ENCODE results near the gene RFFL.
A peak's percentile ranks its signal among the peaks of the same experiment; 100 is the strongest.
"Not testable (repeated sequence)": the region's sequence is repeated elsewhere in the genome, so short reads cannot be mapped to it uniquely, and the experiment has no call there.

Gene RFFL, protein sequence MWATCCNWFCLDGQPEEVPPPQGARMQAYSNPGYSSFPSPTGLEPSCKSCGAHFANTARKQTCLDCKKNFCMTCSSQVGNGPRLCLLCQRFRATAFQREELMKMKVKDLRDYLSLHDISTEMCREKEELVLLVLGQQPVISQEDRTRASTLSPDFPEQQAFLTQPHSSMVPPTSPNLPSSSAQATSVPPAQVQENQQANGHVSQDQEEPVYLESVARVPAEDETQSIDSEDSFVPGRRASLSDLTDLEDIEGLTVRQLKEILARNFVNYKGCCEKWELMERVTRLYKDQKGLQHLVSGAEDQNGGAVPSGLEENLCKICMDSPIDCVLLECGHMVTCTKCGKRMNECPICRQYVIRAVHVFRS

DNA sequence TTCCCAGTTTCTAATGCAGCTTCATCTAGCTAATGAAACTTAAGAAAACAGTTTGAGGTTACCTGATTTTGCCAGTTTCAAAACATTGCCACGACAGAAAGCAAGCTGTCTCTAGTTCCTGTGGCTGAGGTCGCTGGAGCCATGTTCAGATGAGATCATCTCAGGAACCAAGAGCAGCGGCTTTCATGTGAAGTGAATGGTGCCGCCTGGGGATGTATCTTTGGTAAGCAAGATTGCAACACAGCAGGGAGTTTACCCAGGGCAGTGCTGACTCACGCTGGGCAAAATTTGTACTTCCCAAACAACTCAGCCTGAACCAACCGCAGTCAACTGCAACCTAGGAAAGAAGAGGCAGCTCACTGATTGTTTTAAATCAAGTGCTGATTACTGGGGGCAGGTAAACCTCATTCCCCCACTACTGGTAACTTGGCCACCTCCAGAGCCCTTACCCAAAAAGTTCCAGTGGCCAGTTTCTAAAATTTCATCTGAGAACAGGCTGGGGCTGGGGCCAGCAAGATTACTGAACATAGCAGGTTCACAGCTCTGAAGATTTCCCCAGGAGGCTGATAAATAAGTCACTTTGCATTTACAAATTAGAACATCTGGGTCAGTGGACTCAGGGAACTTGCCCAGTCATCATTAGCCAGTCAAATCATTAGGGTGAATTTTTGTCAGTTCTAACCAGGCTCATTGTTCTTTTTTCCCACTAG, at the start of gene RFFL:
Gene RFFL (minus strand): TSS at position 194 of the 710 bp plus-strand sequence. CDS start 37,154 bp downstream, outside the sequence.
- no peaks in the 10 kb centered on the region for H3K36me3 ChIP-seq (ENCODE audit: insufficient read depth, low read length)
- no peaks in the 10 kb centered on the region for H3K9me3 ChIP-seq (ENCODE audit: control insufficient read depth, insufficient read depth, low read length)
- peak within 1 kb of the TSS; percentile 28; the same call in 1 of the 2 replicates for H3K9ac ChIP-seq (ENCODE audit: low read depth, low read length)
- H3K4me1 ChIP-seq (ENCODE audit: insufficient read depth, low read length), result peaks cover 34% of the 10 kb centered on the region

DNA sequence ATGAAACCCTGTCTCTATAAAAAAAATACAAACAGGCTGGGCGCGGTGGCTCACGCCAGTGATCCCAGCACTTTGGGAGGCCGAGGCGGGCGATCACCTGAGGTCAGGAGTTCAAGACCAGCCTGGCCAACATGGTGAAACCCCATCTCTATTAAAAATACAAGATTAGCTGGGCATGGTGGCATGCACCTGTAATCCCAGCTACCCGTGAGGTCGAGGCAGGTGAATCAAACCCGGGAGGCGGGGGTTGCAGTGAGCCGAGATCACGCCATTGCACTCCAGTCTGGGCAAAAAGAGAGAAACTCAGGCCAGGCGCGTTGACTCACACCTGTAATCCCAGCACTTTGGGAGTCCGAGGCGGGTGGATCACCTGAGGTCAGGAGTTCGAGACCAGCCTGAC, 47.3 kb upstream of the RFFL start:
- H3K9ac ChIP-seq (ENCODE audit: low read depth, low read length); H3K9me3 ChIP-seq (ENCODE audit: control insufficient read depth, insufficient read depth, low read length); H3K4me1 ChIP-seq (ENCODE audit: insufficient read depth, low read length); H3K36me3 ChIP-seq (ENCODE audit: insufficient read depth, low read length): not testable (repeated sequence)

DNA sequence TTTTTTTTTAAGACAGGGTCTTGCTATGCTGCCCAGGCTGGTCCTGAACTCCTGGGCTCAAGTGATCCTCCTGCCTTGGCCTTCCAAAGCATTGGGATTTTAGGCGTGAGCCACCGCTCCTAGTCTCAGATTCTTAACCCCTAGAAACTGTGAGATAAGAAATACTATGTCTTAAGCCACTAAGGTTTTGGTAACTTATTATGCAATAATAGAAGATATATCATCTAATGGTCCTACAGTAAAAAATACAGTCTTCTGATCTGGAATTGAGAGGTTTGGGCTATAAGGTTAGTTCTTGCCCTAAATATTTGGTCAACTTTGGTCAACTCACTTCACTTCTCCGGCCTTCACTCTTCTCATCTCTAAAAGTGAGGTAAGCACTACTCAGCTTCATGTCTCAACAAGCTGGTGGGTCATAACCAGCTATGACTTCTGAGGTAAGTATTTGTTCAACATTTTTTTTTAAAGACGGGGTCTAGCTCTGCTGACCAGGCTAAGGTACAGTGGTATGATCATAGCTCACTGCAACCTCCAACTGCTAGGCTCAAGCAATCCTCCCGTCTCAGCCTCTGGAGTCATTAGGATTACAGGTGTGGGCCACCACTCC, 41.4 kb upstream of the RFFL start:
- Histone ChIP-seq H3K9ac (ENCODE audit: low read depth, low read length) (no peak overlapping the region), H3K9me3 (ENCODE audit: control insufficient read depth, insufficient read depth, low read length) (no peaks in the 10 kb centered on the region), H3K36me3 (ENCODE audit: insufficient read depth, low read length) (peaks cover 6% of the 10 kb centered on the region; the same call in 1 of the 2 replicates), H3K4me1 (ENCODE audit: insufficient read depth, low read length) (no peaks in the 10 kb centered on the region)

DNA sequence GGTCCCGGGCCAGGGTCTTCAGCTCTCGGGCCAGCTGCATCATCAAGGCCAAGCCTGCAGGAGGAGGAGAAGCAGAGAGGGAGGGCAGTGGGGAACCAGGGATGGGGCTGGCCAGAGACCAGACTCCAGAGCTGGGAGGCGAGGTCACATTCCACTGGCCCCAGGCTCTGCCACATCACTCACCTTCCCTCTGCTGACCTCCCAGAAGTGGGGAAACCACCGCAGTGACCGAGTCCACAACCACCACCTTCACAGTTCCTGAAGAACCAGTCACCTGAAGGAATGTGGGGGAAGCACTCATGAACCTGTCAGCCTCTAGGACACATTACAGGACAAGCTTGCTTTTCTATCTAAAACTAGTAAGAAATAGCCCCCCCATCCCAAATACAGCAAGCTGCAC, 39.8 kb upstream of the RFFL start:
- H3K9ac ChIP-seq (ENCODE audit: low read depth, low read length), result no peak overlapping the region
- no peaks in the 10 kb centered on the region for H3K9me3 ChIP-seq (ENCODE audit: control insufficient read depth, insufficient read depth, low read length)
- peaks cover 6% of the 10 kb centered on the region; the same call in 1 of the 2 replicates for H3K36me3 ChIP-seq (ENCODE audit: insufficient read depth, low read length)
- no peaks in the 10 kb centered on the region for H3K4me1 ChIP-seq (ENCODE audit: insufficient read depth, low read length)

DNA sequence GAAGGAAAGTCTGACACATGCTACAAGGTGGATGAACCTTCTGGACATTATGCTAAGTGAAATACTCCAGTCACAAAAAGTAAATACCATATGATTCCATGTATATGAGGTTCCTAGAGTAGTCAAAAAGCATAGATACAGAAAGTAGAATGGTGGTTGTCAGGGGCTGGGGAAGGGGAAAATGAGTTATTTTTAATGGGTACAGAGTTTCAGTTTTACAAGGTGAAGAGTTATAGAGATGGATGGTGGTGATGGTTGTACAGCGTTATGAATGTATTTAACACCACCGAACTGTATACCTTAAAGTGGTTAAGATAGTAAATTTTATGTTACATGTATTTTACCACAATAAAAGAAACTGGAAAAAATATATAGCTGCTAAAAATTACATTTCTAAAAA, 38.2 kb upstream of the RFFL start:
- H3K36me3 ChIP-seq (ENCODE audit: insufficient read depth, low read length), result peaks cover 6% of the 10 kb centered on the region; the same call in 1 of the 2 replicates
- no peaks in the 10 kb centered on the region for H3K4me1 ChIP-seq (ENCODE audit: insufficient read depth, low read length)

DNA sequence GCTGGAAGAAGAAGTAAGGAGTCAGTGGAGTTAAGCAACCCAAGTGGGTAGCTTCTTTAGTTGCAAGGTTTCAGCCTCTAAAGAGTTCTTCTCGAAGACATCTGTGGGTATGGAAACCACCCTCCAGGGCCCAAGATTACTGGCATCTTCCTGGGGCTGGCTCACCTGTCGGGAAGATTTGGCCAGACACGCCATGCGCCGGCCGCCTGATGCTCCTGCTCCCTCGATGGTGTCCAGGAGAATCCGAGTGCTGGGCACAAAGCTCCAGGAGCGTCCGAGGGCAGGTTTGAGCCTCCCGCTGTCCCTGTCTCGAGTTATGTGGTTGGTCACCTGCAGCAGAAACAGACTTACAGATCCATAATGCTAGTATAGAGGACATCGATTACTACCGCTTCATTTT, 37.5 kb upstream of the RFFL start:
- no peaks in the 10 kb centered on the region for H3K4me1 ChIP-seq (ENCODE audit: insufficient read depth, low read length)
- H3K36me3 ChIP-seq (ENCODE audit: insufficient read depth, low read length), result peaks cover 3% of the 10 kb centered on the region; the same call in 1 of the 2 replicates
- H3K9me3 ChIP-seq (ENCODE audit: control insufficient read depth, insufficient read depth, low read length), result no peaks in the 10 kb centered on the region
- H3K9ac ChIP-seq (ENCODE audit: low read depth, low read length), result no peak overlapping the region

More for the DNA sequence above, 38.2 kb upstream of the RFFL start:
- no peaks in the 10 kb centered on the region for H3K9me3 ChIP-seq (ENCODE audit: control insufficient read depth, insufficient read depth, low read length)
- H3K9ac ChIP-seq (ENCODE audit: low read depth, low read length), result no peak overlapping the region

DNA sequence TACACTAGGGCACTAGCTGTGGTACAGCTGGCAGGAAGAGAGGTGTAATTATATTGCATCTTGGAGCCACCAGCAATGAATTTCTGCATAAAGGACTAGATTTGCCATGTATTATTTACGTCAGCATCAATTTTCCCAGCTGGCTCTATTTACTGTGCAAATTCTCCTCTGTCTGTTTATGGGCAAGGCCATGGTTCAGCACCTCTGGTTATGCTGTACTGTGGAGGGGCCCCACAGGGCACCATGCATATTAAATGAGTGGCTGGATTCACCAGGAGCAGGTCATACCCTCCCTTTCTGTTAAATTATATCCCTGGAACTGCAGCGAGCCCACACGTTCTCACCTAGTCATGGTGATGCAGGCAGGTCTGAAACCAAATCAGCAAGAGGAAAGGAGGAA, 36.4 kb upstream of the RFFL start:
- H3K9me3 ChIP-seq (ENCODE audit: control insufficient read depth, insufficient read depth, low read length), result no peaks in the 10 kb centered on the region
- H3K9ac ChIP-seq (ENCODE audit: low read depth, low read length), result no peak overlapping the region
- H3K4me1 ChIP-seq (ENCODE audit: insufficient read depth, low read length), result peaks cover under 1% of the 10 kb centered on the region; the same call in 1 of the 2 replicates
- H3K36me3 ChIP-seq (ENCODE audit: insufficient read depth, low read length), result no peaks in the 10 kb centered on the region

DNA sequence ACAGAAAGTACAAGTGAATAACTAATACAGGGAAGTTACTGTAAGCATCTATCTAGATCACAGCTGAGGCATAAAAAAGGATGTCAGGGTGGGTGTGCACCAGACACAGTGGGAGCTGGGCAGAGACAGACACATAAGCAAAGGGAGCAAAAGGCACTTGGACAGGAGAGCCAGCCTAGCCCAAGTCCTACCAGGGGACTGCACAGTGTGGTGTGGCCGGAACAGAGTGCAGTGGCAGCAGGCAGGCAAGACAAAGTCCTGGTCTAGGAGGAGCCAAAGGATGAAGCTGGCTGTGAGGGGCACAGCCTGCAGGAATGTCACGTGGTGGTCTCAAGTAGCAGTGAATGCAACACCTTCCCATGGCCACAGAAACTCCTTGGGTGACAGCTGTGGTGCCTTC, 34.3 kb upstream of the RFFL start:
- H3K9ac ChIP-seq (ENCODE audit: low read depth, low read length), result no peak overlapping the region
- peaks cover 6% of the 10 kb centered on the region; the same call in 1 of the 2 replicates for H3K4me1 ChIP-seq (ENCODE audit: insufficient read depth, low read length)
- H3K36me3 ChIP-seq (ENCODE audit: insufficient read depth, low read length), result no peaks in the 10 kb centered on the region
- H3K9me3 ChIP-seq (ENCODE audit: control insufficient read depth, insufficient read depth, low read length), result no peaks in the 10 kb centered on the region

DNA sequence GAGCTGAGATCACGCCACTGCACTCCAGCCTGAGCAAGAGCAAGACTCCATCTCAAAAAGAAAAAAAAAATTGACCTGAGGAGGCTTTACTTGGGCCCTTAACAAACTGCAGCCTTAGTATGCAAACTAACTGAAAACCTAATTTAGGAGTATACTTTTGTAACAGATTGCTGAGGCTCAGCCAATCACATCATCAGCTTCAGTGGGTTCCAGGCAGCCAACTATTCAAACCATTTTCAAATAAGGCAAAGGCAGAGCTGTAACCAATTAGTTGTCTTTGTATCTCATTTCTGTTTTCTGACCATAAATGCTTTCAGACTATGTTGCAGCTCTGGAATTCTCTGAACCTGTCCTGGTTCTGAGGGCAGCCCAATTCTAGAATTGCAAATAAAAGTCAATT, 32.2 kb upstream of the RFFL start:
- Histone ChIP-seq H3K4me1 (ENCODE audit: insufficient read depth, low read length) (peaks cover 6% of the 10 kb centered on the region; the same call in 1 of the 2 replicates), H3K9ac (ENCODE audit: low read depth, low read length) (no peak overlapping the region), H3K9me3 (ENCODE audit: control insufficient read depth, insufficient read depth, low read length) (no peaks in the 10 kb centered on the region), H3K36me3 (ENCODE audit: insufficient read depth, low read length) (no peaks in the 10 kb centered on the region)

DNA sequence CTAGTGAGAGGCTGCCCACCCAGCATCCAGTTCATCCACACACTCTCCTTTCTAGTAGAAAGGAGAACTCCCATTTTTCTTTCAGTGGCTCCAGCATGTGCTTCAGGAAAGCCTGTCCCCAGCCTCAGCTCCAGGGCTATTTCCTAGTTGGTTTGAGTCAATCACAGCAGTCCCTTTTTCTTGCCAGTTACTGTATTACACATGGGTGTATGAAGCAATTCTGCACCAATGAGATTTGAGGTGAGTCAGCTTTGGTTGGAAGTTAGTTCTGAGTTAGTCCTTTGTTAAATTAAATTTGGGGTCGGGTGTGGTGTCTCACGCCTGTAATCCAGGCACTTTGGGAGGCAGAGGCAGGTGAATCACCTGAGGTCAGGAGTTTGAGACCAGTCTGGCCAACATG, 31.4 kb upstream of the RFFL start:
- no peaks in the 10 kb centered on the region for H3K9me3 ChIP-seq (ENCODE audit: control insufficient read depth, insufficient read depth, low read length)
- H3K36me3 ChIP-seq (ENCODE audit: insufficient read depth, low read length), result no peaks in the 10 kb centered on the region
- H3K4me1 ChIP-seq (ENCODE audit: insufficient read depth, low read length), result peaks cover 8% of the 10 kb centered on the region; the same call in 1 of the 2 replicates
- no peak overlapping the region for H3K9ac ChIP-seq (ENCODE audit: low read depth, low read length)

DNA sequence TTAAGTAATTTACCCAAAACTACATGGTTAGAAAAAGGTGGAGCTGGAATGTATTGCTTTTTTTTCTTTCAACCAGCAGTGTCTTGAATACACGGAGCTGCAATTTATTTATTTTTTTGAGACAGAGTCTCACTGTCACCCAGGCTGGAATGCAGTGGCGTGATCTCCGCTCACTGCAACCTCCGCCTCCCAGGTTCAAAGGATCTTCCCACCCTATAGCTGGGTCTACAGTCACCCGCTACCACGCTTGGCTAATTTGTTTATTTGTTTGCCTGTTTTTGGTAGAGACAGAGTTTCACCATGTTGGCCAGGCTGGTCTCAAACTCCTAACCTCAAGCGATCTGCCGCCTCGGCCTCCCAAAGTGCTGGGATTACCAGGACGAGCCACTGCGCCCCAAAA, 27.2 kb upstream of the RFFL start:
- H3K4me1 ChIP-seq (ENCODE audit: insufficient read depth, low read length), result peaks cover 29% of the 10 kb centered on the region

DNA sequence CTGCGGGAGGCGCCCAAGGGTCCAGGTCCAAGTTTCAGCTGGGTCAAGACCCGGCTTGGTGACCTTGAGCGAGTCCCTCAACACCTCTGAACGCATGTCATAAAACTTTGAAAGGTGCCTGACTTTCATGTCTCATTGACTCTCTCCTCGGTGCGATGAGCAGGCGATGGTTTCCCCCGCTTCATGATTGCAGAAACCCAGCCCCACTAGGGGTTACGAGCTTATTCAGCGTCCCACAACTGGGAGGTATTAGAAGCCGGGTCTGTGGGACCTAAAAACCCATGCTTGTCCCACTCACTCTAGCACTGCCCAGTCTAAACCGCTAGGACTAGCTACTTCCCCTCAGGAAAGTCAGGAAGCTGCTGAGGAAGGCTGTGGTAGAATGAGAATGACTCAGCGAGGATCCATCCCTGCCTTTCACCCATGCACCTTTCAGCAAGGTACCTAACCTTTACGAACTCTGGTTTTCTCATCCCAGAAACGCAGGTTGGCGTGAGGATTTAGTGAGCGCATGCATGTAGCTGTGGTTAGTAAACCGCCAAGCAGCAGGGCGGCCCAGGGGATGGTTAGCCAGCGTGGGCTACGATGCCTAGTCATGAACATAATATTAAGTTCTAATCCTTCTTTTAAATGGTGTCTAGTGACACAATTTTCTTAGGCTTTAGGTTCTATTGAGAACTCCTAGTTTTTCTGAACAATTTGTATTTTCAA, 26.2 kb upstream of the RFFL start:
- Histone ChIP-seq H3K4me1 (ENCODE audit: insufficient read depth, low read length) (peaks cover 35% of the 10 kb centered on the region), H3K9ac (ENCODE audit: low read depth, low read length) (peak overlapping the region; percentile 47), H3K9me3 (ENCODE audit: control insufficient read depth, insufficient read depth, low read length) (no peaks in the 10 kb centered on the region), H3K36me3 (ENCODE audit: insufficient read depth, low read length) (no peaks in the 10 kb centered on the region)

More for the DNA sequence above, 27.2 kb upstream of the RFFL start:
- not testable (repeated sequence) for H3K9ac ChIP-seq (ENCODE audit: low read depth, low read length); H3K9me3 ChIP-seq (ENCODE audit: control insufficient read depth, insufficient read depth, low read length); H3K36me3 ChIP-seq (ENCODE audit: insufficient read depth, low read length)

DNA sequence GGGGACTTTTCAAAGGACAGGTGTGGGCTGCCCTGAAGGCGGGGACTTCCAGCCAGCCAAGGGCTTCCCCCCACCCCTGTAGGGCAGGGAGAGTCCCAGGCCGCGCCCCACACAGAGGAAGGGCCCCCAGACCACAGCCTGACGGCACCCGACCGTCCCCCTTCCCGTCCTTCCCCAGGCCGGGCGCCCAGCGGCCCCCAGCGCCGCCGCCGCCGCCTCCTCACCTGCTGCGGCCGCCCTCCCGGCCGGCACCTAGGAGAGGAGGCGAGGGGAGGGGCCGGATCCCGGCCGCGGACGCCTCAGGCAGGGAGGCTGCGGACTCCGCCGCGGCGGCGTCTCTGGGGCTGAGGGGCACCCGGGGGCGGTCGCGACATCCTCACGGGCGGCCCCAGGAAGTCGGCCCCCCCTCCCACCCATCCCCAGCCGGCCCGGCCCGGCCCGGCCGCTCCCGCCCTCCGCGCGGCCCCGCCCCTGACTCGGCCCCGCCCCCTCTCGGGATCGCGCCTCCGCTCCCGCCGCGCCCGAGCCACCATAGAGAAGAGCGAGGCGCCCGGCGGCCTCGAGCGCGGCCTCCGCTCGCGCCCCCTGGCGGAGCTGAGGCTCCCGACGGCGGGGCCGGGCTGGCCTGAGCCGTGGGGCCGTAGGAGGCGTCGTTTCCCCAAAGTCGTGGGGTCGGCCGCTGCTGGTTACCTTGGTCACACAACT, 25.5 kb upstream of the RFFL start:
- Histone ChIP-seq H3K36me3 (ENCODE audit: insufficient read depth, low read length) (no peaks in the 10 kb centered on the region), H3K9me3 (ENCODE audit: control insufficient read depth, insufficient read depth, low read length) (no peaks in the 10 kb centered on the region), H3K9ac (ENCODE audit: low read depth, low read length) (peak overlapping the region; percentile 92), H3K4me1 (ENCODE audit: insufficient read depth, low read length) (peaks cover 34% of the 10 kb centered on the region)

Data from ES-I3 (cell line).